PFSK-1 (cell line): ENCODE measurements around the gene LMTK3.
A peak's percentile ranks its signal among the peaks of the same experiment; 100 is the strongest.

Source experiments
- FOXP2 ChIP-seq: optimal IDR thresholded peaks from 2 replicates; pipeline ENCODE3; 2011; ENCODE audit warnings: borderline replicate concordance, control low read depth, inconsistent platforms; ENCODE audit not compliant: insufficient read depth; ENCODE audit errors: extremely low read length, extremely low read depth
- POLR2AphosphoS5 ChIP-seq: IDR thresholded peaks from 2 replicates; pipeline ENCODE4 v1.6.1; 2012; ENCODE audit warnings: low read depth, mild to moderate bottlenecking, control low read depth, low read length, moderate library complexity
- SIN3A ChIP-seq: IDR thresholded peaks from 2 replicates; pipeline ENCODE4 v1.6.1; 2012; ENCODE audit warnings: mild to moderate bottlenecking, low read length, moderate library complexity, borderline replicate concordance; ENCODE audit not compliant: insufficient read depth
- TAF1 ChIP-seq: IDR thresholded peaks from 2 replicates; pipeline ENCODE4 v1.6.1; 2012; ENCODE audit warnings: low read length, control low read depth, borderline replicate concordance; ENCODE audit not compliant: insufficient read depth
- TF ChIP-seq, protein P1 (sequence below), 2 experiments: IDR thresholded peaks; 2 replicates each; pipeline versions ENCODE4 v1.6.1 to v1.8.0; 2011 to 2012; ENCODE audit warnings: low read depth in 2 of 2, low read length in 2 of 2, control low read depth in 1 of 2, inconsistent platforms in 1 of 2, mild to moderate bottlenecking in 1 of 2, moderate library complexity in 1 of 2; ENCODE audit not compliant: insufficient read depth in 1 of 2

The LMTK3 gene

DNA sequence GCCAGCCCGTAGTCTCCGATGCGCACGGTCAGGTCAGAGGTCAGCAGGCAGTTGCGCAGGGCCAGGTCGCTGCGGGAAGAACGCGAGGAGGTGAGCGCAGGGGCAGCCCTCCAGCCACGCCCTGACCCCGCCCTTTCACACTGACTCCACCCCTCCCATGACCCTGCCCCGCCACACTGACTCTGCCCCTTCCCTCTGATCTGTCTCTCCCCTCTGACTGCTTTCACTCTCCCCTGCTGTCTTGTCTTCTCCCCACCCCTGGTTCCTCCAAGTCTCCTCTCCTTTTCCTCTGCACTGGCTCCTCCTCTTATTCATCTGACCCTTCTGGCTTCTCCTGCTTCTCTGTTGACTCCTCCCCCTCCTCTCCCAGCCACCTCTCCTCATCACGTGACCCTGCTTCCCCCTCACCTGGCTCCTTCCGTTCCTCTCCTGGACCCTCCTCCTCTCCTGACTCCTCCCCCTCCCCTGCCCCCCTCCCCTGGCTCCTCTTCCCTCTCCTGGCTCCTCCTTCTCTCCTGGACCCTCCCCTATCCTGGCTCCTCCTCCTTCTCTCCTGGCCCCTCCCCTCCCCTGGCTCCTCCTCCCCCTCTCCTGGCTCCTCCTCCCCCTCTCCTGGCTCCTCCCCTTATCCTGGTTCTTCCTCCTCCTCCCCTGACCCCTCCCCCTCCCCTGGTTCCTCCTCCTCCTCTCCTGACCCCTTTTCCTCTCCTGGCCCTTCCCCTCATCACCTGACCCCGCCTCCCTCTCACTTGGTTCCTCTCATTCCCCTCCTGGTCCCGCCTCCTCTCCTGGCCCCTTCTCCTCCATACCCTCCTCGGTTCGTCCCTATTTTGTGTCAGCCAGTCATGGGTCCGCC is 9.9 kb downstream of the LMTK3 start:
- peak; percentile 23 for TF ChIP-seq FOXP2
- TF ChIP-seq, protein P1, sequence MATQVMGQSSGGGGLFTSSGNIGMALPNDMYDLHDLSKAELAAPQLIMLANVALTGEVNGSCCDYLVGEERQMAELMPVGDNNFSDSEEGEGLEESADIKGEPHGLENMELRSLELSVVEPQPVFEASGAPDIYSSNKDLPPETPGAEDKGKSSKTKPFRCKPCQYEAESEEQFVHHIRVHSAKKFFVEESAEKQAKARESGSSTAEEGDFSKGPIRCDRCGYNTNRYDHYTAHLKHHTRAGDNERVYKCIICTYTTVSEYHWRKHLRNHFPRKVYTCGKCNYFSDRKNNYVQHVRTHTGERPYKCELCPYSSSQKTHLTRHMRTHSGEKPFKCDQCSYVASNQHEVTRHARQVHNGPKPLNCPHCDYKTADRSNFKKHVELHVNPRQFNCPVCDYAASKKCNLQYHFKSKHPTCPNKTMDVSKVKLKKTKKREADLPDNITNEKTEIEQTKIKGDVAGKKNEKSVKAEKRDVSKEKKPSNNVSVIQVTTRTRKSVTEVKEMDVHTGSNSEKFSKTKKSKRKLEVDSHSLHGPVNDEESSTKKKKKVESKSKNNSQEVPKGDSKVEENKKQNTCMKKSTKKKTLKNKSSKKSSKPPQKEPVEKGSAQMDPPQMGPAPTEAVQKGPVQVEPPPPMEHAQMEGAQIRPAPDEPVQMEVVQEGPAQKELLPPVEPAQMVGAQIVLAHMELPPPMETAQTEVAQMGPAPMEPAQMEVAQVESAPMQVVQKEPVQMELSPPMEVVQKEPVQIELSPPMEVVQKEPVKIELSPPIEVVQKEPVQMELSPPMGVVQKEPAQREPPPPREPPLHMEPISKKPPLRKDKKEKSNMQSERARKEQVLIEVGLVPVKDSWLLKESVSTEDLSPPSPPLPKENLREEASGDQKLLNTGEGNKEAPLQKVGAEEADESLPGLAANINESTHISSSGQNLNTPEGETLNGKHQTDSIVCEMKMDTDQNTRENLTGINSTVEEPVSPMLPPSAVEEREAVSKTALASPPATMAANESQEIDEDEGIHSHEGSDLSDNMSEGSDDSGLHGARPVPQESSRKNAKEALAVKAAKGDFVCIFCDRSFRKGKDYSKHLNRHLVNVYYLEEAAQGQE (IDR thresholded peaks at IDR 0.05; ENCODE audit: insufficient read depth in 1 of 2, low read depth in 2 of 2, low read length in 2 of 2) = no peak

DNA sequence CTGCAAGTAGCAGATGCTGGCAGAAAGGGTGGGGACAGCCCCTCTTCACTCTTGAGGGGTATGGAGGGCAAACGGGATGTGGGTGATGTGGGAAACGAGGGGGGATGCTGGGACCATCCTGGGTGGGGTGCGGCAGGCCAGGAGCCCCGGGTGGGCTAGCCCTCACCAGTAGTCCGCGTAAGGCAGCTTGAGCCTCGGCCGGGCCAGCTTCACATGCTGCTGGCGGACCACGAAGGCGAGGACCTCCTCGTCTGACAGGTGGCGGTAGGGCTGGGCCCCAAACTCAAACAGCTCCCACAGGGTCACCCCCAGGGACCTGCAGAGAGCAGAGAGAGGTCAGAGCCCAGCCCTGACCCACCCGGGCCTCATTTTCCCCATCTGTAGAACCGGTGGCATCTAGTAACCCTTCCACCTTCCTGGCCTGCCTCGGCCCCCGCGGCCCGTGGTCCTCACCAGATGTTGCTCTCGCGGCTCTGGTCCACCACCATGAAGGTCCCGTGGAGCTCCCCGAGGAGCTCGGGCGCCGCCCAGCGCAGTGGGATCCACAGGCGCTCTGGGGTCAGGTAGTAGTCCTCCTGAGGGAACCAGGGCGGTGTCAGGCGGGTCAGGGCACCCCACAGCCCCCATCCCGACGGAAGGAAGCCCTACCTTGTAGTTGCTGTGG is 10.7 kb downstream of the LMTK3 start:
- TF ChIP-seq SIN3A (no peak), TAF1 (no peak), FOXP2 (no peak), POLR2AphosphoS5 (no peak)
- TF ChIP-seq, protein P1 (IDR thresholded peaks at IDR 0.05; ENCODE audit: insufficient read depth in 1 of 2, low read depth in 2 of 2, low read length in 2 of 2) = no peak

DNA sequence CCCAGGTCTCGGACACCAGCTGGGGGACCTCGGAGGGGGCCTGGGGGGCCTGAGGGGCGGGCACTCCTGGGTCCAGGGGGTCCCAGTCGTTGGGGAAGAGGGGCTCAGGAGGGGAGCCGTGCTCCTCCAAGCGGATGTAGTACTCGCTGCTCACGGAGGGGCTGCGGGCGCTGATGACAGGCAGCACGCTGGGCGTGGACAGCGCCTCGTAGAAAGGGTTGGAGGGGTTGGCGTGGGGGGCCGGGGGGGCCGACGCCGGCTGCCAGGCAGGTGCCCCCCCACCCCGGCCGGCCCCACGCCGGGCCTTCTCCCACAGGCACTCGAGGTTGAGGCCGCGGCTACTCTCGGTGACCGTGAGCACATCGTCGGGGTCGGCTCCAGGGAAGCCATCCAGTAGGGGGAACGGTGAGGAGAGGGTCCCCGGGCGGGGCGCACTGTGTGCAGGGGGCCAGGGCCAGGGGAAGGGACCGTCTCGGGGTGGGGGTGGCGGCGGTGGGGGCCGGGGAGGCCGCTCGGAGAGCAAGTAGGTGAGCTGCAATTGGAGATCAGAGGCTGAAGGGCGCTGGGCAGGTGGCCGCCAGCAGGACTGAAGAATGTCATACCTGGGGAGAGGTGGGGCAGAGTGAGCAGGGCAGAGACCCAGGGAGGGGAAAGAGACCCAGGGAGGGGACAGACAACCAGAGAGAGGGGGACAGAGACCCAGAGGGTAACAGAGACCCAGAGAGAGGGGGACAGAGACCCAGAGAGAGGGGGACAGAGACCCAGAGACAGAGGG is 12.1 kb downstream of the LMTK3 start:
- TF ChIP-seq FOXP2 = no peak
- TF ChIP-seq, protein P1 (IDR thresholded peaks at IDR 0.05; ENCODE audit: insufficient read depth in 1 of 2, low read depth in 2 of 2, low read length in 2 of 2) = no peak
- no peak for TF ChIP-seq SIN3A
- no peak for TF ChIP-seq TAF1
- TF ChIP-seq POLR2AphosphoS5 = no peak

DNA sequence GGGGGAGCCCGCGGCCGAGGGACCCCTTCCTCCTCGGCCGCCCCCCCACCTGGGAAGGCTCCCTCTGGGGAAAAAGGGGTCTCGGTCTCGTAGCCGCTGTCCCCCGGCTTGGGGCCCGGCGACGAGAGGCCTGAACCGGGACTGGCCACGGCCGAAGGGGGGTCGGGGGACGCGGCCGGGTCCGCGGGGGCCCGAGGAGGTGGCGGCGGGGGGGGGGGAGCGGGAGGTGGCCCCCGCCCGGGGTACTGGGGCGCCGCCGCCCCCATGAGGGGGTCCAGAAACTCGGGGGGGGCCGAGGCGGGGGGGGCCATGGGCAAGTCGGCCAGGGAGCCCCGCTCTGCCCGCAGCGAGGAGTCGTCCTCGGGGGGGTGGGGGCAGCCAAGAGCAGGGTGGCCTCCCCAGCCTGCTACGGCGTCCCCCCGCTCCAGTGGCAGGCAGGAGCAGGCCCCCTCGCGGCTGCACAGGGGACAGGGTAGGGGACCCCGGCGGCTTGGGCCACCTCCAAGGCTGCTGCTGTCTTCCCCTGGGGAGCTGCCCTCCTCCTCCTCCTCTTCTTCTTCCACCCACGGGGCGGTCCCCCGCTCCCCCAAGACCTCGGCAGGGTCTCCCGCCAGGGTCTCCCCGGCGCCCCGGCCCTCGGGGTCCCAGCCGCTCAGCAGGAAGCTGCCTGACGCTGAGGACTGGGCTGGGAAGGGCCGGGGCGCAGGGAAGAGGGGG is 12.9 kb downstream of the LMTK3 start:
- TF ChIP-seq TAF1 (no peak), POLR2AphosphoS5 (no peak), FOXP2 (no peak), SIN3A (no peak)
- TF ChIP-seq, protein P1 (IDR thresholded peaks at IDR 0.05; ENCODE audit: insufficient read depth in 1 of 2, low read depth in 2 of 2, low read length in 2 of 2) = no peak
